H7 (cell line): ENCODE measurements around the gene PLEKHD1. TPM values are rescaled to one million over a fixed set of nuclear protein-coding genes. Genes with fewer than 3 reads are reported as not detected.
A peak's percentile ranks its signal among the peaks of the same experiment; 100 is the strongest.
"Not testable (repeated sequence)": the region's sequence is repeated elsewhere in the genome, so short reads cannot be mapped to it uniquely, and the experiment has no call there.

Experiments
- DNase-seq: peaks from one replicate; pipeline ENCODE4 v3.0.0; 2012
- H3K27me3 ChIP-seq: 2 replicates; pipeline ENCODE4 v1.6.0; 2011; ENCODE audit warnings: mild to moderate bottlenecking, low read length; ENCODE audit not compliant: control insufficient read depth, insufficient read depth
- H3K36me3 ChIP-seq: replicated peaks from 2 replicates; pipeline ENCODE4 v1.5.1; 2011; ENCODE audit warnings: low read length; ENCODE audit not compliant: control insufficient read depth, insufficient read depth
- H3K4me3 ChIP-seq: 2 replicates; pipeline ENCODE4 v1.5.1; 2011; ENCODE audit warnings: low read depth, mild to moderate bottlenecking, control low read depth, low read length, moderate library complexity; ENCODE audit not compliant: insufficient read depth
- total RNA-seq: library from RNA; depleted of rRNA; stranded (reverse); fragments of >200 nt; shearing (Covaris generic); gene quantifications from 2 replicates; pipeline ENCODE4 v1.2.3, GENCODE V29; 2014

The PLEKHD1 gene
- total RNA-seq, 1 experiment from 2014 or later: 0.10 TPM

GRCh38 chr14:69473260-69473659 lies 11.3 kb upstream of the PLEKHD1 start:
- DNase-seq: no peak
- Histone ChIP-seq H3K36me3 (no peaks in the 10 kb centered on the region), H3K4me3 (no peak overlapping the region), H3K27me3 (no peaks in the 10 kb centered on the region)

- H3K4me3 ChIP-seq: no peak overlapping the region
- H3K36me3 ChIP-seq: no peaks in the 10 kb centered on the region
- no peak for DNase-seq
- H3K27me3 ChIP-seq: no peaks in the 10 kb centered on the region
Measured at GRCh38 chr14:69473946-69474345, 10.6 kb upstream of the PLEKHD1 start.

GRCh38 chr14:69475194-69475818 lies 9.2 kb upstream of the PLEKHD1 start:
- H3K27me3 ChIP-seq: peaks cover 3% of the 10 kb centered on the region; the same call in 1 of the 2 replicates
- no peak overlapping the region for H3K4me3 ChIP-seq
- H3K36me3 ChIP-seq: no peaks in the 10 kb centered on the region
- peak; percentile 74 for DNase-seq

- not testable (repeated sequence) for H3K4me3 ChIP-seq, H3K36me3 ChIP-seq, H3K27me3 ChIP-seq, DNase-seq
Measured at GRCh38 chr14:69476824-69477450, 7.6 kb upstream of the PLEKHD1 start.

- peaks cover 16% of the 10 kb centered on the region for H3K27me3 ChIP-seq
- not testable (repeated sequence) for H3K4me3 ChIP-seq, DNase-seq
Measured at GRCh38 chr14:69478055-69478454, 6.5 kb upstream of the PLEKHD1 start.

GRCh38 chr14:69479696-69480095 lies 4.8 kb upstream of the PLEKHD1 start:
- Histone ChIP-seq H3K4me3 (no peak overlapping the region), H3K36me3 (no peaks in the 10 kb centered on the region), H3K27me3 (peaks cover 31% of the 10 kb centered on the region)
- DNase-seq: no peak

More at GRCh38 chr14:69478055-69478454, 6.5 kb upstream of the PLEKHD1 start:
- not testable (repeated sequence) for H3K36me3 ChIP-seq

- Histone ChIP-seq H3K36me3 (no peaks in the 10 kb centered on the region), H3K4me3 (no peak overlapping the region), H3K27me3 (peaks cover 36% of the 10 kb centered on the region)
- DNase-seq: no peak
Measured at GRCh38 chr14:69480136-69480535, 4.4 kb upstream of the PLEKHD1 start.

- H3K4me3 ChIP-seq: no peak overlapping the region
- no peaks in the 10 kb centered on the region for H3K36me3 ChIP-seq
- no peak for DNase-seq
- peaks cover 51% of the 10 kb centered on the region for H3K27me3 ChIP-seq
Measured at GRCh38 chr14:69481815-69482568, 2.5 kb upstream of the PLEKHD1 start.

GRCh38 chr14:69483765-69484443 lies 624 bp upstream of the PLEKHD1 start:
- Histone ChIP-seq H3K36me3 (no peaks in the 10 kb centered on the region), H3K4me3 (peak overlapping the region; percentile 60), H3K27me3 (peaks cover 51% of the 10 kb centered on the region)
- DNase-seq: peak; percentile 81

- DNase-seq: no peak
- peak overlapping the region; percentile 55; the same call in 1 of the 2 replicates for H3K4me3 ChIP-seq
- H3K36me3 ChIP-seq: no peaks in the 10 kb centered on the region
- H3K27me3 ChIP-seq: peaks cover 49% of the 10 kb centered on the region
Measured at GRCh38 chr14:69485315-69485660, 760 bp downstream of the PLEKHD1 start.

GRCh38 chr14:69485701-69486100 lies 1.2 kb downstream of the PLEKHD1 start:
- DNase-seq: no peak
- Histone ChIP-seq H3K27me3 (peaks cover 49% of the 10 kb centered on the region), H3K36me3 (no peaks in the 10 kb centered on the region), H3K4me3 (no peak overlapping the region)

GRCh38 chr14:69487226-69487625 lies 2.7 kb downstream of the PLEKHD1 start:
- no peak overlapping the region for H3K4me3 ChIP-seq
- no peaks in the 10 kb centered on the region for H3K36me3 ChIP-seq
- peaks cover 43% of the 10 kb centered on the region for H3K27me3 ChIP-seq
- DNase-seq: no peak

GRCh38 chr14:69487771-69488170 lies 3.2 kb downstream of the PLEKHD1 start:
- Histone ChIP-seq H3K36me3 (no peaks in the 10 kb centered on the region), H3K4me3 (no peak overlapping the region), H3K27me3 (peaks cover 38% of the 10 kb centered on the region)
- DNase-seq: no peak

GRCh38 chr14:69489495-69489894 lies 5.0 kb downstream of the PLEKHD1 start:
- peak; percentile 7 for DNase-seq
- Histone ChIP-seq H3K27me3 (peaks cover 22% of the 10 kb centered on the region), H3K36me3 (no peaks in the 10 kb centered on the region), H3K4me3 (no peak overlapping the region)
